Fibroblast of pulmonary artery (primary cell): ENCODE data around the gene NPPB.
A peak's percentile ranks its signal among the peaks of the same experiment; 100 is the strongest.

ENCODE experiments used
- DNase-seq: peaks from one replicate; pipeline ENCODE4 v3.0.0-alpha.2; 2010; ENCODE audit warnings: low read depth
- H3K4me3 ChIP-seq: replicated peaks from 2 replicates; pipeline ENCODE4 v1.5.1; 2011; ENCODE audit warnings: low read depth, mild to moderate bottlenecking, control low read depth, low read length, moderate library complexity
- CTCF ChIP-seq: IDR thresholded peaks from 2 replicates; pipeline ENCODE4 v1.5.1; 2011; ENCODE audit warnings: mild to moderate bottlenecking, control low read depth, low read length, inconsistent platforms; ENCODE audit errors: missing control alignments

Gene NPPB

GRCh38 chr1:11887666-11888007, 28.9 kb upstream of the NPPB start:
- no peak for TF ChIP-seq CTCF
- no peak overlapping the region for H3K4me3 ChIP-seq
- DNase-seq = no peak

GRCh38 chr1:11886986-11887665, 28.4 kb upstream of the NPPB start:
- no peak for TF ChIP-seq CTCF
- H3K4me3 ChIP-seq = no peak overlapping the region
- no peak for DNase-seq

- DNase-seq = no peak
- no peak for TF ChIP-seq CTCF
- no peak overlapping the region for H3K4me3 ChIP-seq
These were observed 27.2 kb upstream of the NPPB start for GRCh38 chr1:11885916-11886315.

GRCh38 chr1:11882814-11883538, 24.2 kb upstream of the NPPB start:
- DNase-seq = peak; percentile 21
- H3K4me3 ChIP-seq = no peak overlapping the region
- no peak for TF ChIP-seq CTCF

- DNase-seq = no peak
- no peak for TF ChIP-seq CTCF
- H3K4me3 ChIP-seq = no peak overlapping the region
These were observed 23.1 kb upstream of the NPPB start for GRCh38 chr1:11881749-11882441.

- DNase-seq = no peak
- no peak for TF ChIP-seq CTCF
- no peak overlapping the region for H3K4me3 ChIP-seq
These were observed 22.4 kb upstream of the NPPB start for GRCh38 chr1:11880911-11881748.
